Mucosa of gallbladder (tissue), 1 donor: ENCODE results near the gene EPS8. TPM values are rescaled to one million over a fixed set of nuclear protein-coding genes. Genes with fewer than 3 reads are reported as not detected.

Source experiments
- DNase-seq: peaks from one replicate; pipeline ENCODE4 v3.0.0-alpha.2; 2020; ENCODE audit warnings: low spot score
- total RNA-seq: library from RNA; stranded (reverse); gene quantifications from one replicate; pipeline ENCODE4 v1.2.1, GENCODE V29; 2021
- donor health status: DM: no; HTN: no; CAD: no.

EPS8 gene
- total RNA-seq, 1 donor from 2014 or later, result 150 TPM

DNA sequence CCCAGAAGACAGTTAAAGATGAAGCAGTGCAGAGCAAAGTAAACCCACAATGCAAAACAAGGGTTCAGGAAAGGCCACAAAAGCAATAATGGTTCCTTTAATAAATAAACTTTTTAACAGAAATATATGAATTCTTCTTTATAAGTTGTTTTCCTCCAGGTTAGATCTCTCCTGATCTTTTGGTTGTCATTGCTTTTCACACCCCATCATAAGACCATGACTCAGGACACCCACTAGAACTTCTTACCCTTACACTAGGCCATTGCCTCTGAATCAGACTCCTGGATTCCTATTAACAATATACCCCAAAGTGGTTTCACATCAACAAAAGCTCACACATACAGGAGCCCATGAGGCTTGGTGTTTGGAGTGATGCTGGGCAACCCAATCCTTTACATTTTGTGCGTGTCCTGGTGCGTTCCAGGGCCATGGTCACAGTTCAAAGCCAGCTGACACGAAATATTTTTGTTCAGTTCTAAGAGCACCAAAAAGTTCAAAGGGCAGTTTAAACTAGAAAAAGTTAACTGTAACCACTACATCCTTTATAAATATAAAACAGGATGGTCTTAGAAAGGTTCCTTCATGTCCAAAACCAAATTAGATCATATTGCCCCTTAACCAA, 187.0 kb downstream of the EPS8 start:
- no peak for DNase-seq

DNA sequence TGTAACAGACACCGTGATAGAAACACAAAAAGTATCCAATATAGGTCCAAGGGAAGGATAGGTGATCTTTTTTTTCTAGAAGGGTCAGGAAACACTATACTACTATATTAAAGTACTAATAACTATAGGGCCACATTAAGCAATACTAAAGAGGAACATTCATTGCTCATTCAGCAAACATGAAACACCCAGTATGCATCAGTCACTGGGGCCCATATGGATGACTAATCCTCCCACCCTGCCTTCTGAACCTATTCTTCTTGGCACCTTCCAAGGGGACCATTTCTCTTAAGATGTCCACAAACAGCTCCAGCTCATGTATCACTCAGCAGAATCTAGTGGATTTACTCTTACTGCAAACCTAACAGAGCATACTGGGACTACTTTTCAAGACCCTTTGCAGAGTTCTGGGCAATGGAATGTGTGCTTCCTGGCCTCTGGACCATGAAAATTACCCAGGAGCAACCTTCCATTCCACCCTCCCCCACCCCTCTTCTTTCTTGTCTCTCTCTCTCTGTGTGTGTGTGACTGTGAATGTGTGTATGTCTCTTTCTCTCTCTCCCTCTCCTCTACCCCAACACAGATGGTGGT, 187.9 kb downstream of the EPS8 start:
- no peak for DNase-seq

- no peak for DNase-seq
Observed at GRCh38 chr12:15600223-15600935, 188.8 kb downstream of the EPS8 start.

GRCh38 chr12:15599266-15600037, 189.7 kb downstream of the EPS8 start:
- DNase-seq, result peak; percentile 20

DNA sequence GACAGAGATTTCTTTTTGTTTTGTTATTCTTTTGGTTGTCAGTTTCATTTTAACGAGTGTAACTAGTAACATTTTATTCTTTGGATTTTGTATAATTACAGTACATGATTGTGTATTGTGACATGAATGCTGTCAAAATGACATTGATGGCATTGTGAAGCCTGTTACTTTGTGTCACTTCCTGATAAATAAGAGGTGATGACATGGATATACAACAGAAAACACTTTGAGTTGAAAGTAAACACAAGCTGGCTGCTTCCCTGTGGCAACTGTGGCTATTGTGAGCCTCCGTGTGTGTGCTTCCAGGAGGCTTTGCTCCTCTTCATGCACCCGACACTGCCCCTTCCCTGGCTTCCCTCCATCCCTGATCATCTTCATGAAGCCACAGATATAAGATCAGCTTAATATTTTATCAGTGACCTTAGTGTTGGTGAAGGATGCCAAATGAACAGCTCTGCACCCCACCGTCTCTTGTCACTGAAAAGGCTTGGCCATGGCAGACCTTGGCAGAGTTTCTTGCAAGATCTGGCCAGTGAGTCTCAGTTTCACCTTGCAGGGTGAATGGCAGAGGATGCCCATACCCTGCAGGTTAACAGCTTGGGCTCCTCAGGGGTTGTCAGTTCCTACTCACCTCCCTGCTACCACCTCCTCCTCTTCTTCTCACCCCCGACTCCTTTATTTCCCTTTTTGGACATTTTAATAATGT, 191.9 kb downstream of the EPS8 start:
- no peak for DNase-seq

GRCh38 chr12:15596174-15596573, 193.0 kb downstream of the EPS8 start:
- no peak for DNase-seq

- DNase-seq, result no peak
Observed at GRCh38 chr12:15592934-15593333, 196.3 kb downstream of the EPS8 start.

- no peak for DNase-seq
Observed at GRCh38 chr12:15591811-15592210, 197.4 kb downstream of the EPS8 start.

DNA sequence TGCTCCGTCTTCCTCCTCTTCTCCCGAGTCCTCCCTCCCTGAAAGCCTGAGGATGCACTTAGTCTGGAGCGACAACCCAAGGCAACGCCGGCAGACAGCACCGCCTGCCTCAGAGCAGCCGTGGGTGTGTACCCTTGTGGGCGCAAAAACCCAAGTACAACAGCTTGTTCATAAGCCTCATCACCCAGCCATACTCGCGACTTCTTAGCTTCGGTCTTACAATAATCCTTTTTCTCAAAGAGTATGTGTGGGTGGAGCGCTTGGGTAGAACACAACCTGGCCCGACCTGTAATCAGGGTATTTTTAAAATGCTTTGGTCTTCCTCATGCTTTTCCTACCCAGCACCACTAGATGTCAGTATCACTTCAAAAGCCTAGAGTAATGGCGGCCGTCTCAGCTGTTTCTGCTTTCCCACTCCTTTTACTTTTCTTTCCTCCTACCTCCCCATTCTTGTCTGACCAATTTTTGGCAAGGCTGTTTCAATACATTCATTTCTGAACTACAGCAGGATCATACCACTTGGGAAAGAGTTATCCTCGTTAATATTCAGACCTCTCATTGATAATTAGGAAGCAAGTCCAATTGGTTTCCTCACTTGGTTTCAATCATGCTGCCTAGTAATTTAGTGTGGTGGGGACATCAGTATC, 198.9 kb downstream of the EPS8 start:
- peak; percentile 61 for DNase-seq

DNA sequence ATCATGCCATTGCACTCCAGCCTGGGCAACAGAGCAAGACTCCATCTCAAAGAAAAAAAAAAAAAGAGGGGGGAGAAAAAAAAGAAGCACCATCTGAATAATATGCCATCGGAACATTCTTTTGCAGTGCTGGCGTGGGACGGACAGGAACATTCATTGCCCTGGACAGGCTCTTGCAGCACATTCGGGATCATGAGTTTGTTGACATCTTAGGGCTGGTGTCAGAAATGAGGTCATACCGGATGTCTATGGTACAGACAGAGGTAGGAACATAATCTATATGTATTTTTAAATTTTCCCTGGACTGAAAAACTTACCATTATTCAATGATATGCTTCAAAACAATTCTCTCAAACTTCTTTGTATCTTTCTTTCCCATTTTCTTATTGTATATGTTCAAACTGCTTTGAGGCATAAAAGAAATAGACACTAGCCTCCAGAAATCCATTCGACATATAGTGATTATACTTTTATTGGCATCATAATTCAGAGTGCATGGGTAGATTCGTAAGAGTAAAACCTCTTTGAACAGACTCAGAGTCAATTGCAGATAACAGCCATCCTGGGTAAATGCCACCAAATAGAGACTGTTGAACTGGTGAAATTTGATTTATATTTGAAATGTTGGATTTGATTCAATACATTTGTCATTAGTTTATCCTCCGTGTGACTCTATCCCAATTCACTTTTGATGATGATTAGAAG, 199.7 kb downstream of the EPS8 start:
- DNase-seq, result no peak

DNA sequence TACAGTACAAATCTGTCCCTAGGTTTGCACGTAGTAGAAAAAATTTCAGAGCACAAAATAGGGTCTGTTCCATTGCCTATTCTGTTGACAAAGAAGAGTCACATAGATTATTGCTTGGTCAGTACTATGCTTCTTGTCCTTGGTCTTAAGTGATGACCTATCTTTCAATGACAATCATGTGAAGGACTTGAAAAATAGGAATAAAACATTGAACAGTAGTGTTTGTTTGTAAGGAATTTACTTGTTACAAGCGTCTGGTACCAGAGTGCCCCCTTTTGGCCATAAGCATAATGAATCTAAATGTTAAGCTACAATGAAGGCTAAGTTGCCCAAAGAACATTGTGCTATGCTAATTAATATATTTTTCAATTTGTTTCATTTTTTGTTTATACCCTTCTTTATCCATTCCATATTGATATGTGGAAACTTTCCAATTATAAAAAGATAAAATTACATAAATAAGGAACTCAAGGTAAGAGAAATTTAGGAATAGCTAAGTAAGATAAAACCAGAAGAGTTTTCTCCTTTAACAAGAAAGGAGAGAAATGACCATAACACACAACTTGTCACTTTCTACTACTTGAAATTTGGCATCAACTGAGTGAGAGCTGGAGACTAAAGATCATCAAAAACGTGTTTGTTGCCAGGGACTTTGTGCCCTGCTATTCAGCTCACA, 204.7 kb downstream of the EPS8 start:
- peak; percentile 36 for DNase-seq

- DNase-seq, result no peak
Observed at GRCh38 chr12:15583804-15584203, 205.4 kb downstream of the EPS8 start.

DNA sequence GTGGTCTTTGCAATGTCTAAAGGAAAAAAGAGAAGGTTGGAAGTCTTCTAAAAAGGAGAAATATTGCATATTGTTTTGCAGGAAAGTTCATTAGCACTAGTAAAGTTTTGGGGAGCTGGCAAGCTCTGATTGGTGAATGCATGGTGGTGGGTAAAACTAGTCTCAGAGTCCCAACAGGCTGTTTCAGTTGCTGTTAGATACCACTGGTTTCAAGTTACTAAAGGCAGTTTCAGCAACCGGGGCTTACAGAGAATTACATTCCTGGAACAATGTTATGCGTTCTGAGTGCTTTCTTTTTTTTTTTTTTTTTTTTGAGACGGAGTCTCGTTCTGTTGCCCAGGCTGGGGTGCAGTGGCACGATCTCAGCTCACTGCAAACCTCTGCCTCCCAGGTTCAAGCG, 208.2 kb downstream of the EPS8 start:
- DNase-seq, result no peak

- no peak for DNase-seq
Observed at GRCh38 chr12:15580431-15580830, 208.8 kb downstream of the EPS8 start.

DNA sequence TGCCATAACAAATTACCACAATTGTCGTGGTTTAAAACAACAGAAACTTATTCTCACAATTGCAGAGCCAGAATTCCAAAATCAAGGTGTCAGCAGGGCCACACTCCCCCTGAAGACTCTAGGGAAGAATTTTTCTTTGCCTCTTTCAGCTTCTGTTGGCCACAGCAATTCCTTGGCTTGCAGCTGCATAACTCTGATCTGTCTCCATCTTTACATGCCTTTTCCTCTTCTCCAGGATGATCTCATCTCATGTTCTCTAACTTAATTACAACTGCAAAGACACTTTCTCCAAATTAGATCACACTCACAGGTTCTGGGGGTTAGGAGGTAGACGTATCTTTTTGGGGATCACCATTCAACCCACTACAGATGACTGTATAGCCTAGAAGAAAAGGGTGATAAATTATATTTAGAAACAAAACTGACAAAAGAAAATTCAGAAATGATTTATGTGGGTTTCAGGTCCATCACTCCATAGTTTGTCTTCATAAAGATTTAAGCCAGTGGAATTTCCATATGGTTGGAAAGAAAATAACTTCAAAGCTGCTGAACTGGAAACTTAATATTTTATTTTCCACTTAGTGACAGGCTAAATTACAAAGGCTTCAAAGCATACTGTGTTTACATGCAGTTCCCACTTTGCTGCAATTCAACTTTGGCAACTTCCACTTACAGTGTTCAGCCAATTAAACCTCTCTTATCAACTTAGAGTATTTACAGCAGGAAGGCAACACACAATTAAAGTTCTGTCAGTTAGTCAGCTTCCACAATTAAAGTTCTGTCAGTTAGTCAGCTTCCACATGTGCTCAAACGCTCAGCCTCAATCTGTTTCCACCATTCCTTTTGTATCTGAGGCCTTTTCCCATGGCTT, 213.3 kb downstream of the EPS8 start:
- DNase-seq, result no peak

GRCh38 chr12:15574353-15574752, 214.8 kb downstream of the EPS8 start:
- DNase-seq, result no peak
